GM23338 (cell line): ENCODE results near the gene PHYHD1. TPM values are rescaled to one million over a fixed set of nuclear protein-coding genes. Genes with fewer than 3 reads are reported as not detected.

Source experiments
- EZH2 ChIP-seq: fragments of 200-600 bp; sonication (generic); IDR thresholded peaks from one replicate; pipeline ENCODE4 v1.8.0; 2017; ENCODE audit warnings: antibody characterized with exemption, mild to moderate bottlenecking, low read depth; ENCODE audit not compliant: unreplicated experiment
- EZH2phosphoT487 ChIP-seq: fragments of 200-600 bp; sonication (generic); IDR thresholded peaks from one replicate; pipeline ENCODE4 v1.8.1; 2018; ENCODE audit warnings: antibody characterized with exemption; ENCODE audit not compliant: unreplicated experiment
- JUNB ChIP-seq: IDR thresholded peaks from one replicate; pipeline ENCODE4 v1.6.1; 2016; ENCODE audit warnings: antibody characterized with exemption; ENCODE audit not compliant: unreplicated experiment
- NANOG ChIP-seq: IDR thresholded peaks from 2 replicates; pipeline ENCODE4 v1.6.1; 2016; ENCODE audit warnings: antibody characterized with exemption, borderline replicate concordance
- POLR2AphosphoS5 ChIP-seq: IDR thresholded peaks from 2 replicates; pipeline ENCODE4 v1.6.1; 2016; ENCODE audit warnings: antibody characterized with exemption, low read depth
- STAT1 ChIP-seq: IDR thresholded peaks from one replicate; pipeline ENCODE4 v1.6.1; 2016; ENCODE audit warnings: antibody characterized with exemption; ENCODE audit not compliant: unreplicated experiment
- polyA plus RNA-seq: library from polyadenylated mRNA; unstranded; fragments of >200 nt; fragmentation: Nextera tagmentation; extraction: Ambion mirVana; gene quantifications from 2 replicates; pipeline ENCODE4 v1.2.1, GENCODE V29; 2016
- total RNA-seq: library from RNA; depleted of rRNA; stranded (reverse); fragments of >200 nt; shearing (Covaris generic); gene quantifications from 2 replicates; pipeline ENCODE4 v1.2.3, GENCODE V29; 2014
- TF ChIP-seq, protein P1 (sequence below): fragments of 250-450 bp; sonication (Bioruptor Pico); IDR thresholded peaks from 2 replicates; pipeline ENCODE4 v1.5.0; 2020; ENCODE audit warnings: mild to moderate bottlenecking, moderate library complexity
- TF ChIP-seq, protein P2 (sequence below): IDR thresholded peaks from one replicate; pipeline ENCODE4 v1.6.1; 2018; ENCODE audit warnings: antibody characterized with exemption; ENCODE audit not compliant: unreplicated experiment
- TF ChIP-seq, protein P3 (sequence below): IDR thresholded peaks from 2 replicates; pipeline ENCODE4 v1.6.1; 2016; ENCODE audit warnings: antibody characterized with exemption

PHYHD1 gene
- total and polyA plus RNA-seq, 2 experiments from 2014 or later, result 10.4 to 16.8 TPM

DNA sequence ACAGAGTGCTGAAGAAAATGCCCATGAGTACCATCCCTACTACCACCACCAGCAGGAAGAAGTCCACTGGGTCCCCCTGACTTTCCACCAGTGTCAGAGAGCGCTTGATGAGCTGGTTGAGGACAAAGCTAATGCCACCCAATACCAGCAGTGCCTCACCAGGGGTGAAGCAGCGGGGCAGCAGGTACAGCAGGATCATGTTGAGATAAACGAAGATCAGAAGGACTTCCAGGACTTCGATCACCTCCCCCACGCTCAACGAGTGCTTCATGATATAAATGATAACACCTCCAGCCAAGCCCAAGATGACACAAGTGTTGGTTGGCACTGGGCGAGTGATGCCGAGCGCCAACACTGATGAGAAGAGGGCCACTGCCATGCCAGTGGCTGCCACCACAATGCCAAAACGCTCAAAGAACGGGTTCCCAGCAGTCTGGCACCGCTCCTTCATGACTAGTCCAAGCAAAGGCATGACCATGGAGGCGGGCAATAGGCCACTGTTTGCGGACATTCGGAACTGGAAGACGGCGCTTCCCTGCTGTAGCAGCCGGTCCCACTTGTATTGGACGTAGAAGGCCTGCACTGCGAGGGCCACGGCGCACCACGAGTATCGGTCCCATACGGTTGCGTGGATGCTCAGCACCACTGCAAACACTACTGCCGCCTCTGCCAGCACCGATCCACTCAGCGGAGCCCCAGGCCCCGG, 25.9 kb downstream of the PHYHD1 start (continued):
- TF ChIP-seq, protein P1, sequence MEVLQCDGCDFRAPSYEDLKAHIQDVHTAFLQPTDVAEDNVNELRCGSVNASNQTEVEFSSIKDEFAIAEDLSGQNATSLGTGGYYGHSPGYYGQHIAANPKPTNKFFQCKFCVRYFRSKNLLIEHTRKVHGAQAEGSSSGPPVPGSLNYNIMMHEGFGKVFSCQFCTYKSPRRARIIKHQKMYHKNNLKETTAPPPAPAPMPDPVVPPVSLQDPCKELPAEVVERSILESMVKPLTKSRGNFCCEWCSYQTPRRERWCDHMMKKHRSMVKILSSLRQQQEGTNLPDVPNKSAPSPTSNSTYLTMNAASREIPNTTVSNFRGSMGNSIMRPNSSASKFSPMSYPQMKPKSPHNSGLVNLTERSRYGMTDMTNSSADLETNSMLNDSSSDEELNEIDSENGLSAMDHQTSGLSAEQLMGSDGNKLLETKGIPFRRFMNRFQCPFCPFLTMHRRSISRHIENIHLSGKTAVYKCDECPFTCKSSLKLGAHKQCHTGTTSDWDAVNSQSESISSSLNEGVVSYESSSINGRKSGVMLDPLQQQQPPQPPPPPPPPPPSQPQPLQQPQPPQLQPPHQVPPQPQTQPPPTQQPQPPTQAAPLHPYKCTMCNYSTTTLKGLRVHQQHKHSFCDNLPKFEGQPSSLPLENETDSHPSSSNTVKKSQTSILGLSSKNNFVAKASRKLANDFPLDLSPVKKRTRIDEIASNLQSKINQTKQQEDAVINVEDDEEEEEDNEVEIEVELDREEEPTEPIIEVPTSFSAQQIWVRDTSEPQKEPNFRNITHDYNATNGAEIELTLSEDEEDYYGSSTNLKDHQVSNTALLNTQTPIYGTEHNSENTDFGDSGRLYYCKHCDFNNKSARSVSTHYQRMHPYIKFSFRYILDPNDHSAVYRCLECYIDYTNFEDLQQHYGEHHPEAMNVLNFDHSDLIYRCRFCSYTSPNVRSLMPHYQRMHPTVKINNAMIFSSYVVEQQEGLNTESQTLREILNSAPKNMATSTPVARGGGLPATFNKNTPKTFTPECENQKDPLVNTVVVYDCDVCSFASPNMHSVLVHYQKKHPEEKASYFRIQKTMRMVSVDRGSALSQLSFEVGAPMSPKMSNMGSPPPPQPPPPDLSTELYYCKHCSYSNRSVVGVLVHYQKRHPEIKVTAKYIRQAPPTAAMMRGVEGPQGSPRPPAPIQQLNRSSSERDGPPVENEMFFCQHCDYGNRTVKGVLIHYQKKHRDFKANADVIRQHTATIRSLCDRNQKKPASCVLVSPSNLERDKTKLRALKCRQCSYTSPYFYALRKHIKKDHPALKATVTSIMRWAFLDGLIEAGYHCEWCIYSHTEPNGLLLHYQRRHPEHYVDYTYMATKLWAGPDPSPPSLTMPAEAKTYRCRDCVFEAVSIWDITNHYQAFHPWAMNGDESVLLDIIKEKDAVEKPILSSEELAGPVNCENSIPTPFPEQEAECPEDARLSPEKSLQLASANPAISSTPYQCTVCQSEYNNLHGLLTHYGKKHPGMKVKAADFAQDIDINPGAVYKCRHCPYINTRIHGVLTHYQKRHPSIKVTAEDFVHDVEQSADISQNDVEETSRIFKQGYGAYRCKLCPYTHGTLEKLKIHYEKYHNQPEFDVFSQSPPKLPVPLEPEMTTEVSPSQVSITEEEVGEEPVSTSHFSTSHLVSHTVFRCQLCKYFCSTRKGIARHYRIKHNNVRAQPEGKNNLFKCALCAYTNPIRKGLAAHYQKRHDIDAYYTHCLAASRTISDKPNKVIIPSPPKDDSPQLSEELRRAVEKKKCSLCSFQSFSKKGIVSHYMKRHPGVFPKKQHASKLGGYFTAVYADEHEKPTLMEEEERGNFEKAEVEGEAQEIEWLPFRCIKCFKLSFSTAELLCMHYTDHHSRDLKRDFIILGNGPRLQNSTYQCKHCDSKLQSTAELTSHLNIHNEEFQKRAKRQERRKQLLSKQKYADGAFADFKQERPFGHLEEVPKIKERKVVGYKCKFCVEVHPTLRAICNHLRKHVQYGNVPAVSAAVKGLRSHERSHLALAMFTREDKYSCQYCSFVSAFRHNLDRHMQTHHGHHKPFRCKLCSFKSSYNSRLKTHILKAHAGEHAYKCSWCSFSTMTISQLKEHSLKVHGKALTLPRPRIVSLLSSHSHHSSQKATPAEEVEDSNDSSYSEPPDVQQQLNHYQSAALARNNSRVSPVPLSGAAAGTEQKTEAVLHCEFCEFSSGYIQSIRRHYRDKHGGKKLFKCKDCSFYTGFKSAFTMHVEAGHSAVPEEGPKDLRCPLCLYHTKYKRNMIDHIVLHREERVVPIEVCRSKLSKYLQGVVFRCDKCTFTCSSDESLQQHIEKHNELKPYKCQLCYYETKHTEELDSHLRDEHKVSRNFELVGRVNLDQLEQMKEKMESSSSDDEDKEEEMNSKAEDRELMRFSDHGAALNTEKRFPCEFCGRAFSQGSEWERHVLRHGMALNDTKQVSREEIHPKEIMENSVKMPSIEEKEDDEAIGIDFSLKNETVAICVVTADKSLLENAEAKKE (CRISPR knock-in tag), result no peak
- TF ChIP-seq STAT1 (no peak), JUNB (no peak), EZH2phosphoT487 (no peak), EZH2 (no peak), POLR2AphosphoS5 (no peak), NANOG (no peak)
- TF ChIP-seq, protein P2, sequence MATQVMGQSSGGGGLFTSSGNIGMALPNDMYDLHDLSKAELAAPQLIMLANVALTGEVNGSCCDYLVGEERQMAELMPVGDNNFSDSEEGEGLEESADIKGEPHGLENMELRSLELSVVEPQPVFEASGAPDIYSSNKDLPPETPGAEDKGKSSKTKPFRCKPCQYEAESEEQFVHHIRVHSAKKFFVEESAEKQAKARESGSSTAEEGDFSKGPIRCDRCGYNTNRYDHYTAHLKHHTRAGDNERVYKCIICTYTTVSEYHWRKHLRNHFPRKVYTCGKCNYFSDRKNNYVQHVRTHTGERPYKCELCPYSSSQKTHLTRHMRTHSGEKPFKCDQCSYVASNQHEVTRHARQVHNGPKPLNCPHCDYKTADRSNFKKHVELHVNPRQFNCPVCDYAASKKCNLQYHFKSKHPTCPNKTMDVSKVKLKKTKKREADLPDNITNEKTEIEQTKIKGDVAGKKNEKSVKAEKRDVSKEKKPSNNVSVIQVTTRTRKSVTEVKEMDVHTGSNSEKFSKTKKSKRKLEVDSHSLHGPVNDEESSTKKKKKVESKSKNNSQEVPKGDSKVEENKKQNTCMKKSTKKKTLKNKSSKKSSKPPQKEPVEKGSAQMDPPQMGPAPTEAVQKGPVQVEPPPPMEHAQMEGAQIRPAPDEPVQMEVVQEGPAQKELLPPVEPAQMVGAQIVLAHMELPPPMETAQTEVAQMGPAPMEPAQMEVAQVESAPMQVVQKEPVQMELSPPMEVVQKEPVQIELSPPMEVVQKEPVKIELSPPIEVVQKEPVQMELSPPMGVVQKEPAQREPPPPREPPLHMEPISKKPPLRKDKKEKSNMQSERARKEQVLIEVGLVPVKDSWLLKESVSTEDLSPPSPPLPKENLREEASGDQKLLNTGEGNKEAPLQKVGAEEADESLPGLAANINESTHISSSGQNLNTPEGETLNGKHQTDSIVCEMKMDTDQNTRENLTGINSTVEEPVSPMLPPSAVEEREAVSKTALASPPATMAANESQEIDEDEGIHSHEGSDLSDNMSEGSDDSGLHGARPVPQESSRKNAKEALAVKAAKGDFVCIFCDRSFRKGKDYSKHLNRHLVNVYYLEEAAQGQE, result no peak
- TF ChIP-seq, protein P3, sequence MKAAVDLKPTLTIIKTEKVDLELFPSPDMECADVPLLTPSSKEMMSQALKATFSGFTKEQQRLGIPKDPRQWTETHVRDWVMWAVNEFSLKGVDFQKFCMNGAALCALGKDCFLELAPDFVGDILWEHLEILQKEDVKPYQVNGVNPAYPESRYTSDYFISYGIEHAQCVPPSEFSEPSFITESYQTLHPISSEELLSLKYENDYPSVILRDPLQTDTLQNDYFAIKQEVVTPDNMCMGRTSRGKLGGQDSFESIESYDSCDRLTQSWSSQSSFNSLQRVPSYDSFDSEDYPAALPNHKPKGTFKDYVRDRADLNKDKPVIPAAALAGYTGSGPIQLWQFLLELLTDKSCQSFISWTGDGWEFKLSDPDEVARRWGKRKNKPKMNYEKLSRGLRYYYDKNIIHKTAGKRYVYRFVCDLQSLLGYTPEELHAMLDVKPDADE, result no peak
